CD4-positive, alpha-beta T cell treated with Interferon alpha-2 for 1 hour (primary cell): ENCODE measurements around the gene SDHD.
"Not testable (repeated sequence)": the region's sequence is repeated elsewhere in the genome, so short reads cannot be mapped to it uniquely, and the experiment has no call there.

Experiments
- DNase-seq, 2 donors: peaks; one replicate each; pipeline ENCODE4 v3.0.0-alpha.2; 2020 to 2022

Gene SDHD

GRCh38 chr11:112086422-112087191 lies at the start of gene SDHD, which contains the start of gene TIMM8B:
SDHD (plus strand) TSS chr11:112086873; CDS start chr11:112086908, 35 bp downstream.
TIMM8B (minus strand) TSS chr11:112086756; CDS start chr11:112086723, 33 bp downstream.
- peak; percentile 97 to 98 for DNase-seq

DNA sequence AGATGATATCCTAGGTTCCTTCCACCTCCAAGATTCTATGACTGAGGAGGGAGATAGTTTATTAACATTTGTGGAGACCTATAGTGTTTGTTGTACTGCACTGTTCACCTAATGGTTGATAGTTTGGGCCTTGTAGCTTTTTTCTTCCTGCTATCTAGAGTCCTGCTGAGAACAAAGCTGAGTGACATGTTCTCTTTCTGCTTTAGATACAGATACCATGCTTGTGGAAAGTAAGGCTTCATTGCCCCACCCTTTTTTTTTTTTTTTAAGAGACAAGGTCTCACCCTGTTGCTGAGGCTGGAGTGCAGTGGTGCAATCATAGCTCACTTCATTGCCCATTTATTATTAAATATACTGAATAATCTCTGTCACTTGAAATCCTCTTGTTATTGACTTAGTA lies 49.1 kb upstream of the SDHD start:
- no peak for DNase-seq

DNA sequence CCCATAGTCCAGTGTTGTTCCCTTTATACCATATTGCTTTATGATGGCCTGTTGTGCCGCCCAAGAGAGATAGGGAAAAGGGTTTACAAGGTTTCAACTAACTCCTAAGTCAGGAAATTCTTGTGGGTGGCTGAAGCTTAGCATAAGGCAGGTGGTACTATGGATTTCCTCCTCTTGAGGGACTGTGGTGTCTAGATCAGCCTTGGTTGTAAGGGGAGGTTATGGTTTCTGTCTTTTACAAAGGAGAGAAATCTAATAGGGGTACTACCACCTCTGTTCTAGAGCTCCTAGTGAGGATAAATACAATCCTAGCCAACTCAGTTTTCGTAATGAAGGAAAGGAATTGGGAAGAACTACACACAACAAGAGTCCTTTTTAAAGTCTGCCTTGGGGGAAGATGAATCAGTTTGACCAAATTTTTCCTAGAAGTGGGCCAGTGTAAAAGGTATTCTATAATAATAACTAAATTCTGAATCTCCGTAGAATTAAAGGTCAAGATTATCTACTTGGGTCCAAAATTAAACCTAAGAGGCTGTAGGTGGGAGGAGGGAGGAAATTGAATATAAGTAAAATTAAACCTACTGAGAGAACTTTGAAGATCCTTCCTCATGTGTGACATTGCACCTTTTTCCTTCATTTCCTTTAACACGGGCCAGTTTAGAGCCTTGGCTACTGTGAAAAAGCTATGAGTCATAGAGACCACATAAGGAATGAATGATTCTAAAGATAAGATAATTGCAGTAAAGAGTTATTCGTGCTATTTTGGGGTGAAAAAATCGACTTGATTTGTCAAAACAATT lies 44.3 kb upstream of the SDHD start:
- no peak for DNase-seq

GRCh38 chr11:112042961-112043304 lies 43.7 kb upstream of the SDHD start:
- no peak for DNase-seq

DNA sequence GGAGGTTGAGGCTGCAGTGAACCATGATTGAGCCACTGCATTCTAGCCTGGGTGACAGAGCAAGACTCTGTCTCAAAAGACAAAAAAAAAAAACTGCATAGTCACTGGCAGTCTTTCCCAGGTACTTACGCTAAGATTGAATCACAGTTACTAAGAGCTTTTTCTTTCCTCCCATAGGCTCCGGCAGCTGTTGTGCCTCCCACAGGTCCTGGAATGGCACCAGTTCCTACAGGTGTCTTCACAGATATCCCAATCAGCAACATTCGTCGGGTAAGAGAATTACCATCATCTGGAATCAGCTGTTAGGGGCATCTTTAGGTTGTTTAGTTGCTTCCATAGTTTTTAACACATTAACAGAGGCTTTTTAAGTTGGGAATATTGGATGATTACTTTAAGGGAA lies 41.7 kb upstream of the SDHD start:
- DNase-seq, result no peak

- DNase-seq, result not testable (repeated sequence)
These were observed 40.0 kb upstream of the SDHD start for GRCh38 chr11:112046647-112047046.

DNA sequence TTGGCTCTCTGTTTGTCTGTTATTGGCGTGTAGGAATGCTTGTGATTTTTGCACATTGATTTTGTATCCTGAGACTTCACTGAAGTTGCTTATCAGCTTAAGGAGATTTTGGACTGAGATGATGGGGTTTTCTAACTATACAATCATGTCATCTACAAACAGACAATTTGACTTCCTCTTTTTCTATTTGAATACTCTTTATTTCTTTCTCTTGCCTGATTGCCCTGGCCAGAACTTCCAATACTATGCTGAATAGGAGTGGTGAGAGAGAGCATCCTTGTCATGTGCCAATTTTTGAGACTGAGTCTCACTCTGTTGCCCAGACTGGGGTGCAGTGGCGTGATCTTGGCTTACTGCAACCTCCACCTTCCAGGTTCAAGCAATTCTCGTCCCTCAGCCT lies 38.4 kb upstream of the SDHD start:
- DNase-seq, result not testable (repeated sequence)

DNA sequence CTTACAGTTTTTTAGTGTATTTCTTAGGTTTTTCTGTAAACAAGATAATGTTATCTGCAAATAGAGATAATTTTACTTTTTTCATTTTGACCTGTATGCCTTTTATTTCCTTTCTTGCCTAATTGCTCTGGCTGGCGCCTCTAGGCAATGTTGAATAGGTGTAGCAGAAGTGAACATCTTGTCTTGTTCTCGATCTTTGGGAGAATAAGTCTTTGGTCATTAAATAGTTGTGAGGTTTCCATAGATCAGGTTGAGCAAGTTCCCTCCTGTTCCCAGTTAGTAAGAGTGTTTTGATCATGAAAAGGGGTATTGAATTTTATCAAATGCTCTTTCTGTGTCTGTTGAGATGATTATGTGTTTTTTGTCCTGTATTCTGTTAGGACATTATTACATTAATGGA lies 36.9 kb upstream of the SDHD start:
- no peak for DNase-seq

DNA sequence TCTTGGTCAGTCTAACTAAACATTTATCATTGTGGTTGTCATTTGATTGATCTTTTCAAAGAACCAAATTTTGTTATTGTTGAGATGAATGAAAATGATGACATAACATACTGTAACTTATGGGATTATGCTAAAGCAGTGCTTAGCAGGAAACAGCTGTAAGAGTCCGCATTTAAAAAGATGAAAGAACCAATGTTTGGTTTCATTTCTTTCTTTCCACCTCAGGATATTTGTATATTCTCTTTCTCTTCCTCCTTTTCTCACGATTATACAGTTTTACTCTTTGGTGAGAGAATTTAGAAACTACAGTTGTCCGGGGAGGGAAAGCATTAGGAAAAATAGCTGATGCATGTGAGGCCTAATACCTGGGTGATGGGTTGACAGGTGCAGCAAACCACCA lies 36.0 kb upstream of the SDHD start:
- no peak for DNase-seq

GRCh38 chr11:112051768-112052167 lies 34.9 kb upstream of the SDHD start:
- DNase-seq, result no peak

GRCh38 chr11:112057170-112057569 lies 29.5 kb upstream of the SDHD start:
- DNase-seq, result no peak

GRCh38 chr11:112058103-112058502 lies 28.6 kb upstream of the SDHD start:
- no peak for DNase-seq

DNA sequence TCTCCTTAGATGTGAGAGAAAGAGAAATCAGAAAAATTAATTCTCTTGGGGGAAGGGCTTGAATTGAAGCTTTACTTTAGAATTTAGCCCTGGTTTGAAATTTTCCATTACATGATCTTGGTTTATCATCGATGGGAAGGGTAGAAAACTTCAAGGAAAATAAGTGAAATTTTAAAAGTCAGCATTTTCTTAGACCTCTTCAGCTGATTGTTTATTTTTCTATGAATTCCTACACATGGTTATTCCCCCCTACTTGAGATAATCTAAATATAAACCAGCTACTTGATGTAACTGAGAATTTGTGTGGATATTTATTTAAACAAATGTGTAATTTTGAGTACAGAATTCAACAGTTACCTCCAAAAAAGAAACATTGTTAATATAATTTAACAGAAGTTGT lies 23.8 kb upstream of the SDHD start:
- no peak for DNase-seq

DNA sequence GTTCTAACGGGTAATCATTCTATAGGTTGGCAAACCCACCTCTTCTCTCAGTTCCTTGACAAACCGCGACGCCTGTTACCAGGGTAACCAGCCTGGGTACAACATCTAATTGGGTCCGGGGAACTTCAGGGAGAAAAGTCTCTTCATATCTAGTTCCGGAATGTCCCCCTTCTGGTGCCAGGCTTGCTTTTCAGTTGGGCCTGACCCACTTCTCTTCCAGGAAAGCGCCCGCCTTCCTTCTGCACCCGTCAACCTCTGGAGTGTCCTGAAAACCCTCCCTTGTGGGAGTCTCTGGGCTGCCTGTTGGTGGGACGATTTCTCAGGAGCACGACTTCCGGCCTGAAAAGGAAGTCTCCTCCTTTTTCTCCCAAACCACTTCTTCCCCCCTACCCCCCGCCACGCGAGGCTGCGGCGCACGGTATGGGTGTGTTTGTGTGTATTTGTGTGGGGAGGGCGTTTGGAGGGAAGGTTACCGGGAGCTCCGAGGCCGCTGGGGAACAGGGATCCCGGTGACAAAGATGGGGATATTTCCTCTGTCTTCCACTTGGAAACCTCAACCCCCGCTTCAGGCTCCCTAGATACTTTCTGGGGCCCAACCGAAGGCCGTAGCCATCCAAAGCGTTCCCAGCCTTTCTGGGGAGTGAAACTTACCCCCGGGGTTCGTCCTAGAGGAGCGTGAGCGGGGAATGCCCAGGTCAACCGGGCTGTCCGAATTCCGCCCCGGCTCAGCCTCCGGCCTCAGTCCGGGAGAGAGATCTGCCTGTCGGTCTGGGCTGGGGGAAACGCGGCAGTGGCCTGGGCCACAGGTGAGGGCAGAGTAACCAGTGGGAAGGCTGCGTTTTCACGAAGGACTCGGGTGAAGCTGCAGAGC lies 12.5 kb upstream of the SDHD start, which contains the start of the genes NKAPD1 and PIH1D2:
Gene NKAPD1 (plus strand): TSS at position 359 of the 871 bp plus-strand sequence. CDS start 1,276 bp downstream, outside the sequence.
Gene PIH1D2 (minus strand): TSS at position 77 of the 871 bp plus-strand sequence. CDS start 843 bp downstream, outside the sequence.
- DNase-seq, result peak; percentile 82 to 89

- no peak for DNase-seq
These were observed 3.9 kb upstream of the SDHD start for GRCh38 chr11:112082729-112083128.

GRCh38 chr11:112085822-112086421 lies 751 bp upstream of the SDHD start:
- DNase-seq, result peak in 1 of 2 donors; percentile 31

DNA sequence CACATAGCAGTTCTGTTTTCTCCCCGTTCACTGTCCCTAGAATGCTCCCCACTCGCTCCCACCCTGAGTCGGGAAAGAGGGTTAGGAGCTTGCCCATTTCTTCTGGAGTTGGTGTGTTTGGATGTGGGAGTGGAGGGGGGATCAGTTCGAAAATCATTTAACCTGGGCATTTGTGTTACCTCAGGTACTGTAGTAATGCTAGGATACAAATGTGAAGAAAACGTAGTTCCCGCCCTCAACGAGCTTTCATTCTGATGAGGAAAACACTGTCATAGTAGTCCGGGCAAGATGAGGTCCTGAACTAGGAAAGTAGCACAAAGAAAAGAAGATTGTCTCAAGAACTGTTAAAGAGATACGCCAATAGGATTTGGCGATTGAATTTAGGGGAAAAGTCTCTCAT lies 539 bp downstream of the SDHD start:
- DNase-seq, result no peak

GRCh38 chr11:112095302-112095701 lies 8.6 kb downstream of the SDHD start:
- not testable (repeated sequence) for DNase-seq

GRCh38 chr11:112096194-112096593 lies 9.5 kb downstream of the SDHD start:
- no peak for DNase-seq

- DNase-seq, result no peak
These were observed 11.3 kb downstream of the SDHD start for GRCh38 chr11:112097734-112098528.

DNA sequence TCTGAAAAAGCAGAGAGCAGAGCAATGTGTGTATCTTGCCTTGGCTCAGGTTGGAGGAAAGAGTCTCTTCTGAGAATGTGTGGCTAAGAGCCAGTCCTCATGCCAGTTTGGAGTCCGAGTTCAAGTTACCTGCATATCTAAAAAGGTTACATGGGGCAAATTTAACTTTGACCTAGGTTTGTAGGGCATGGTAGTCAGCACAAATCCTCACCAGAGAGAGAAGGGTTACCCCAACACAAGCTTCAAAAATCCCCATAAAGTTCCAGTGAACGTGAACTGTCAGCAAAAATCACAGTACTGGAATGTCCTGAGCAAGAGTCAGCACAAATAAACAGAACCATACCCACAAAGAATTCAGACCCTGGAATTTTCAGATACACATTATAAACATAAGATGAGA lies 13.8 kb downstream of the SDHD start:
- no peak for DNase-seq

DNA sequence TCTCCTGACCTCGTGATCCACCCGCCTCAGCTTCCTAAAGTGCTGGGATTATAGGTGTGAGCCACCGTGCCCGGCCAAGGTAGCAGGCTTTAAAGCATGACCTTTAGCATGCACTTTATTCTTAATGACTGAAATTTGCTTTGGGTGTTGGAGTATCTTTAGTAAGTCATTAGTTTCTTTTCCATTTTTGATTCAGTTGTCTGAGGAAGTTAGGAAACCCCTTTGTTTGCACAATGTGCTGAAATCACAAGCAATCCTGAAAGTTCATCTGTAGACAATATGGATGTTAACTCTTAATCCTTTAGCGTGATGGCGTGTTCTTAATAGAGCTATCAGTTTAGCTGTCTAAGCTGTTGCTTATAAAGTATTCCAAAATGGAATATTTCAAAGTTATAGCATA lies 16.8 kb downstream of the SDHD start:
- DNase-seq, result no peak
